ENCODE measurements around the gene TAPBP. TPM values are rescaled to one million over a fixed set of nuclear protein-coding genes. Genes with fewer than 3 reads are reported as not detected.
"Not testable (repeated sequence)": the region's sequence is repeated elsewhere in the genome, so short reads cannot be mapped to it uniquely, and the experiment has no call there.

TAPBP gene
- total RNA-seq, 1 donor from 2014 or later: 32.6 TPM

DNA sequence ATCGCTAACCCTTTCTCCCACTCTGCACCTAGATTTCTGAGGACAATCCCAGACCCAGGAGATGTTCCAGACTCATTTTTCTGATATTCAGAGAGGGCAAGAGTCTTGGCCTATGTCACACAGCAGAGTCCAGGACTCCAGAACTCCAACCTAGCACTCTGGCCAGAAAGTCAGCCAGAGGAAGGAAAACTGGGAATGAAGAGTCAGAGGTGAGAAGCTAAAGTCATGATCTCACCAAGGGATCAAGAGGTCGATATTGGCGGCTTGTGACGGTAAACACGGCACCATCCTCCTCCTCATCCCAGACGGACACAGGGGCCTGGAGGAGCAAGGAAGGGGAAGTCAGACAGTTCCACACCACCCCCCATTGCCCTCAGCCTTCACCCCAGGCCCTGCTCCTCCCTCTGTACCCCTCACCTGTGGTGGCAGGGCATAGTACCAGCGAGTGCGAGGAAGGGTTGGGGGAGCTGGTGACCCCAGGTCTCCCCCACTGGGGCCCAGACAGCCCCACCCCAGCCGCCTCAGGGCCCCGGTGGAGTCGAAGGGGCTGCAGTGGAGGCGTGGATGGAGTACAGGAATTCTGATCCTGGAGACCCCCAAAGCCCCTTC is 17.0 kb downstream of the TAPBP start:
- no peak for DNase-seq

DNA sequence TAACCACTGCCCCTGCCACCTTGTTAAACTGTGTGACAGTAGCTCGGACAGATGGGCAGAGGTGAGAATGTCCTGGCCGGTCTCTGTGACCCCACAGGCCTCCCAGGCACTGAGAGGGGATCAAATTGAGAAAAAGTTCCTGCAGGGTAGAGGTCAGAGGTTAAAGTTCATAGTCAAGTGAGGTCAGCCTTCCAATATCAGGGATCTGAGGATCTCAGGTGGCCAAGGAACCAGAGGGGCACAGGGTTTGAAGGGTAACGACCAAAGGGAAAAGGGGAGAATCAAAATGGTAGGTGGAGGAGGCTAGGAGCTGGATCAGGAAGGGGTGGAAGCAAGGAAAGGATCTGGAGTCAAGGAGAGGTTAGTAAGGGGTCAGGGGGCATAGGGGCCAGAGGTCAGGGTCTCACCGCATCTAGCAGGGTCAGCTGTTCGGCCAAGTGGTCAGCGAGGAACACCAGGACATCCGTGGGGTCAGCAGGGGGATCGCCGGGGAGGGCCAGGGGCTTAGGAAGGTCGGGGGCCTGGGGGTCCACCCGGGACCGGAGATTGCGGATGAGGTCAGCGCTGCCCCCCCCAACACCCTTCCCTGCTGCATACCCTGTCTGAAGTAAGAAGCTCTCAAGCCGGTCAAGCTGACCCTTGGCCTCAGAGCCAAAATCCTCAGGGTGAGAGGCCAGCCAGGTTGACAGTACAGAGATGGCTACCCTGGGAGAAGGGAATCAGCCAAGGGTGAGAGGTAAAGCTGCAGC is 18.1 kb downstream of the TAPBP start:
- DNase-seq: no peak

DNA sequence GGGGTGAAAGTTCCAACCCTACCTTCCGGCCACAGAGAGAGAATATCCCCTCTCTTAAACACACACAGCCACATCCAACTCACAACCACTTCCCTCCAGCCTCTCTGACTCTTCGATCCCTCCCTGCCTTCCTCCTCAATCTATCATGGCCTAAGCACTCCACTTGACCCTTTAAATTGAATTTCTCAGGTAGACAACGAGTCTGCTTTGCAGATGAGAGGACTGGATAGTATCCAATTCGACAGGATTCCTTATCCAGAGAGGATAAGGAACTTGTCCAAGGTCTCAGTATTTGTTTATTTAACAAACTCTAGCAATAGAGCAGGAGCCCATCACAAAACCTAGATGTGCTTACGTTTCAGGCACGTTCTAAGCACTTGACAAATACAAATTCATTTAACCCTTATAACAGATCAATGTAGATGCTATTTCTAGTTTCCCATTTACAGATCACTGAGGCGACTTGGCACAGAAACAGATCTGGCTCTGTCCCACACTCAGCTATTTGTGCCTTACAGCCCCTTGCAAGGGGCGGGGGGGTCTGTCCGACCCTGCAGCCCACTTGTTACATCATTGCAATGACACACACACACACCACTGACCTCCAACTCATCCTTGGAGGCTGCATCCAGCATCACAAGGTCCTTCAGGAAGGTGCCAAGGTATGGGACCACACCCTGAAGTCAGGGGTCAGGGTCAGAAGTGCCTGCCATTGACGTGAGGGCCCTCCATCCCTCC is 19.6 kb downstream of the TAPBP start:
- DNase-seq: no peak

DNA sequence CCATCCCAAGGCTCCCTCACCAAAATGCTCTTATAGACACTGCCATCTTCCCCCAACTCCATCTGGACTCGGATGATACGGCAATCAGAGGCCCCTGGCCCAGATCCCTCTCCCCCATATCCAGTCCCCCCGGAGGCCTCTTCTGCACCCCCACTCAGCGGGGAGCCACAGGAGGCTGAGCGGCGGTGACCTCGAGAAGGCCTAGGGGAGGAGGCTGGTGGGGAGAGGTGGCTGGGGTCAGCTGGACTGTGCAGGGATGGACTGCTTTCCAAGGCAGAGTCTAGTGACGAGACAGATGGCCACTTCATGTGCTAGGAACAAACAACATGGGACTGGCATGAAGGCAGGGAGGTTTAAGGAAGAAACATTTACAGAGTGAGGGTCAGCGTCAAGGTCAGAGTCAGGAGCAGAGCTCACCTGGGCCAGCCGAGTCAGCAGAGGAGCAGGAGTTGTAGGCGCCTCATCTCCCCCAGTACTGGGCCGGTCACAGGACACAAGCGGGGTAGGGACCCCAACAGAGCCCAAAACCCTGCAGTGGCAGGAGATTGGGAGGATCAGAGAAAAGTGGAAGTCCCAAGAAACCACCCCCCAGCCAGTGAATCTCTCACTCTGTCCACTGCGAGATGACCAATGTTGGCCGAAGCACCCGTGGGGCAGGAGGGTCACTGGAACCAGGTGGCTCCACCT is 20.7 kb downstream of the TAPBP start:
- no peak for DNase-seq

DNA sequence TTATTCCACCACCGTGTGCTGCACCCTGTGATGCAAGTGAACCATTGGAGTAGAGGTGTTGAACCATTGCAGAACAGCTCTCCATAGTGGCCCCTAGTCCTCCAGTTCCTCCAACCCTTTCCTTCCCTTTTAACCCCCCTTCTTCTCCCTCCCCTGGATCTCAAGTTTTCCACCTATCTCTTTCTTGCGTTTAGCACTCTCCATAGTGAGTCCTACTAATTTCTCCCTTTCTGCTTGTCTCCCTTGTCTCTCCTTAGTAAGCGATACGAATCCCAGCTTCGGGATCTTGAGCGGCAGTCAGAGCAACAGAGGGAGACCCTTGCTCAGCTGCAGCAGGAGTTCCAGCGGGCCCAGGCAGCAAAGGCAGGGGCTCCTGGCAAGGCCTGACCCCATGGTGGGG is 23.4 kb downstream of the TAPBP start:
- DNase-seq: no peak

GRCh38 chr6:33289784-33290315 is 24.0 kb downstream of the TAPBP start:
- DNase-seq: no peak

- peak; percentile 98 for DNase-seq
These were observed 24.7 kb downstream of the TAPBP start, which contains the start of the genes PFDN6 and WDR46 for GRCh38 chr6:33288921-33289783. PFDN6 (plus strand) TSS chr6:33289601; CDS start chr6:33289857, 256 bp downstream. WDR46 (minus strand) TSS chr6:33289239; CDS start chr6:33289170, 69 bp downstream.

- no peak for DNase-seq
These were observed 25.5 kb downstream of the TAPBP start for GRCh38 chr6:33288141-33288920.

DNA sequence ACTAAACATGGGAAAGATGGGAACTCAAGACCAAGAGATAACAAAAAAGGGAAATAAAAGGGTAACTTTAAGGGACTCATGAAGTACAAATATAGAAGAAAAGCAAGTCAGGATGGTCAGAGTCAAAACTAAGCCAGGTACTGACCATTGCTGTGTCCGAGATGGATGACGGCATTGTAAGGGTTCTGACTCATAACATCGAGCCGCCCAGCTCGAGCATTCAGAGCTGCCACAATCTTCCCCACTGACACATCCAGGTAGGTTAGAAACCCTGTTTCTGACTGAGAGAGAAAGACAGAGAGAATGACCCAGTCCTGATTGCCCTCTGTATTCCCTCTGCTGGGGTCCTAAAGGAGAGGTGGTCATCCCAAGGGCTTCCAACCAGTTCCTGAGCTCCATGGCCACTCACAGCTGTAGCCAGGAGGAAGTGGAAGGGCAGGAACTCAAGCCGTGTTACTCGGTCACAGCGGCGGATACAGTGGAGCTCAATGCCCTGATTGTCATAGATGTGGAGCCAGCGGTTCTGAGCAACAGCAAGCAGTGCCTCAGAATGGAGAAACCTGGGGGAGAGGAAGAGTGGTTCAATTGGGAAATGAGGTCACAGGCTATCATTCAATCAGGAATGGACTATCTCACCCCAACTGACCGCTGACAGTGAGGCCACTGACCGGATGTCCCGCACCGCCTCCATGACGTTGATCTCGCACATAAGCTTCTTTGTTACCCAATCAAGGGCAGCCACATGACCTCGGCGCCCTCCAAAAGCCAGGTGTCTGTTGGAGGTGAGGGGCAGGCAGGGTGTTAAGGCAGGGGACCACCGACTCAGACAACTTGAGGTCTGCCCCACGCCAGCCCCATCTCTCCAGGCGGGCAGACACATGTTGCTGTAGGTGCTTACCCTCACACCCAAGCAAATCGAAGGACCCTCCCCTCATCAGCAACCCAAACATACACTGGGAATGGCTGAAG is 26.6 kb downstream of the TAPBP start:
- no peak for DNase-seq

DNA sequence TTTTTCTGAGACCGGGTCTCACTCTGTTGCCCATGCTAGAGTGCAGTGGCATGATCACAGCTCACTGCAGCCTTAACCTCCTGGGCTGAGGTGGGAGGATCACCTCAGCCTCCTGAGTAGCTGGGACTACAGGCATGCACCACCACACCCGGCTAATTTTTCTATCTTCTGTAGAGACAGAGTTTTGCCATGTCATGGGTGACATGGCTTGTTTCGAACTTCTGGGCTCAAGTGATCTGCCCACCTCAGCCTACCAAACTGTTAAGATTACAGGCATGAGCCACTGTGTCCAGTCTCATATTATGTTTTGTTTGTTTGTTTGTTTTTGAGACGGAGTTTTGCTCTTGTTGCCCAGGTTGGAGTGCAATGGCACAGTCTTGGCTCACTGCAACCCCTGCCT is 28.7 kb downstream of the TAPBP start:
- not testable (repeated sequence) for DNase-seq

- DNase-seq: no peak
These were observed 33.3 kb downstream of the TAPBP start for GRCh38 chr6:33280539-33280938.

GRCh38 chr6:33279971-33280511 is 33.8 kb downstream of the TAPBP start:
- DNase-seq: no peak

- DNase-seq: no peak
These were observed 34.6 kb downstream of the TAPBP start for GRCh38 chr6:33279257-33279695.

- DNase-seq: no peak
These were observed 35.1 kb downstream of the TAPBP start for GRCh38 chr6:33278810-33279209.

GRCh38 chr6:33278392-33278741 is 35.5 kb downstream of the TAPBP start:
- no peak for DNase-seq

DNA sequence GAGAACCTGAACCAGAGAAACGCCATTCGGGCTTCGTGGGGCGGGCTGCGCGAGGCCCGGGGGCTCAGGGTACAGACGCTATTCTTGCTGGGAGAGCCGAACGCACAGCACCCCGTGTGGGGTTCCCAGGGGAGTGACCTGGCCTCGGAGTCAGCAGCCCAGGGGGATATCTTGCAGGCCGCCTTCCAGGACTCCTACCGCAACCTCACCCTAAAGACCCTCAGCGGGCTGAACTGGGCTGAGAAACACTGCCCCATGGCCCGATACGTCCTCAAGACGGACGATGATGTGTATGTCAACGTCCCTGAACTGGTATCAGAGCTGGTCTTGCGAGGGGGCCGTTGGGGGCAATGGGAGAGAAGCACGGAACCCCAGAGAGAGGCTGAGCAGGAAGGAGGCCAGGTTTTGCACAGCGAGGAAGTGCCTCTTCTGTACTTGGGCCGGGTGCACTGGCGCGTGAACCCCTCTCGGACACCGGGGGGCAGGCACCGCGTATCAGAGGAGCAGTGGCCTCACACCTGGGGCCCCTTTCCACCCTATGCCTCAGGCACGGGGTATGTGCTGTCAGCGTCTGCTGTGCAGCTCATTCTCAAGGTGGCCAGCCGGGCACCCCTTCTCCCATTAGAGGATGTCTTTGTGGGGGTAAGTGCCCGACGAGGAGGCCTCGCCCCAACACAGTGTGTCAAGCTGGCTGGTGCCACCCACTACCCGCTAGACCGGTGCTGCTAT is 36.1 kb downstream of the TAPBP start:
- no peak for DNase-seq

- peak; percentile 71 for DNase-seq
These were observed 36.8 kb downstream of the TAPBP start, which contains the start of gene B3GALT4 for GRCh38 chr6:33276864-33277662. B3GALT4 (plus strand) TSS chr6:33277123; CDS start chr6:33277420, 297 bp downstream.
